Hepatocyte (in vitro differentiated cells): Measurements from ENCODE around the gene SDC3.

Experiments
- EZH2phosphoT487 ChIP-seq: fragments of 200-600 bp; sonication (generic); IDR thresholded peaks from one replicate; pipeline ENCODE4 v1.6.1; 2018; ENCODE audit warnings: antibody characterized with exemption, mild to moderate bottlenecking, low read depth, moderate library complexity; ENCODE audit not compliant: unreplicated experiment, severe bottlenecking
- TF ChIP-seq, protein P1 (sequence below): fragments of 200-600 bp; sonication (generic); IDR thresholded peaks from 2 replicates; pipeline ENCODE4 v1.5.1; 2016; ENCODE audit warnings: antibody characterized with exemption, mild to moderate bottlenecking; ENCODE audit not compliant: poor library complexity

DNA sequence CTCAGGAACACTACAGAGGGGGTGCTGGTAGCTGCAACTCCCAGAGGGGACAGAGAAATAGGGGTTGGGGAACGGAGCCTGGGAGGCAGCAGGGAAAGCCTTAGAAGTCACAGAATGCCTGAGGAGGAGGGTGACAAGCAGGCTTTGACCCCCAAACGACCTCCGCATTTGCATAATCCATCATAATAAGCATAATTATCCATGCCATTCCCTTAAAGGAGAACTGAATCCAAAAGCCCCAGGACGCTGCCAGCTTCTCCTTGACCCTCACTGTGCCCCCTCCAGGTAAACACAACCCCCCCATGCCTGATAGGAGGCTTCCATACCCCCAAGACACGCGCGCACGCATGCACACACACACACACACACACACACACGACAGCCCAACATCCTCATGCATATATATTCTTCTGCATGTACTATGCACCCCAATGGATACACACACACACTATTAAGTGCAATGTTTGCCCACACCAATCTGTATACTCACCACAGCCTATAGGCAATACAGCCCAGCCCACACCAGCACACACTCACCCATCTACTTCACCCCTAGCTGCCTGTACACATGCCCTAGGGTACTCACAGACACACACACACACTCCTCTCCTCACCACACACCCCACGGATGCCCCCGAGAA is 27.8 kb downstream of the SDC3 start:
- TF ChIP-seq, protein P1, sequence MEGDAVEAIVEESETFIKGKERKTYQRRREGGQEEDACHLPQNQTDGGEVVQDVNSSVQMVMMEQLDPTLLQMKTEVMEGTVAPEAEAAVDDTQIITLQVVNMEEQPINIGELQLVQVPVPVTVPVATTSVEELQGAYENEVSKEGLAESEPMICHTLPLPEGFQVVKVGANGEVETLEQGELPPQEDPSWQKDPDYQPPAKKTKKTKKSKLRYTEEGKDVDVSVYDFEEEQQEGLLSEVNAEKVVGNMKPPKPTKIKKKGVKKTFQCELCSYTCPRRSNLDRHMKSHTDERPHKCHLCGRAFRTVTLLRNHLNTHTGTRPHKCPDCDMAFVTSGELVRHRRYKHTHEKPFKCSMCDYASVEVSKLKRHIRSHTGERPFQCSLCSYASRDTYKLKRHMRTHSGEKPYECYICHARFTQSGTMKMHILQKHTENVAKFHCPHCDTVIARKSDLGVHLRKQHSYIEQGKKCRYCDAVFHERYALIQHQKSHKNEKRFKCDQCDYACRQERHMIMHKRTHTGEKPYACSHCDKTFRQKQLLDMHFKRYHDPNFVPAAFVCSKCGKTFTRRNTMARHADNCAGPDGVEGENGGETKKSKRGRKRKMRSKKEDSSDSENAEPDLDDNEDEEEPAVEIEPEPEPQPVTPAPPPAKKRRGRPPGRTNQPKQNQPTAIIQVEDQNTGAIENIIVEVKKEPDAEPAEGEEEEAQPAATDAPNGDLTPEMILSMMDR, result no peak
- no peak for TF ChIP-seq EZH2phosphoT487
